ENCODE results near the gene DVL1. TPM values are rescaled to one million over a fixed set of nuclear protein-coding genes. Genes with fewer than 3 reads are reported as not detected.
A peak's percentile ranks its signal among the peaks of the same experiment; 100 is the strongest.

Gene DVL1
- total and polyA plus RNA-seq, 2 of the 13 experiments (the other 11 are each of a cell fraction or from before 2014, with no cell fraction given): 30.8 to 60.4 TPM

GRCh38 chr1:1343811-1344421, 5.3 kb downstream of the DVL1 start (continued):
- TF ChIP-seq TFE3 (CRISPR knock-in tag; IDR thresholded peaks at IDR 0.05): no peak
- TF ChIP-seq ARID4A (CRISPR knock-in tag; IDR thresholded peaks at IDR 0.05; ENCODE audit: borderline replicate concordance): 0 out of 2 replicates have a peak, but pooled peaks have one; percentile 3
- TF ChIP-seq AGO2 (optimal IDR thresholded peaks at IDR 0.05; ENCODE audit: low read depth, low read length): peak; percentile 74
- no peak for TF ChIP-seq ISX (CRISPR knock-in tag; conservative IDR thresholded peaks at IDR 0.05)
- 0 out of 2 replicates have a peak, but pooled peaks have one; percentile 12 for TF ChIP-seq ZMYM4 (CRISPR knock-in tag; IDR thresholded peaks at IDR 0.05)
- no peak; the same call in 1 of the 2 replicates for TF ChIP-seq POLR2G (IDR thresholded peaks at IDR 0.05; ENCODE audit: low read depth, low read length)
- TF ChIP-seq GABPB1 (CRISPR knock-in tag; IDR thresholded peaks at IDR 0.05): no peak
- TF ChIP-seq ZNF672 (CRISPR knock-in tag; IDR thresholded peaks at IDR 0.05): no peak
- TF ChIP-seq RBFOX2 (IDR thresholded peaks at IDR 0.05; ENCODE audit: low read depth, low read length): 0 out of 2 replicates have a peak, but pooled peaks have one; percentile 40
- TF ChIP-seq MAFF (IDR thresholded peaks at IDR 0.05; ENCODE audit: low read depth, low read length): no peak
- TF ChIP-seq SP4 (CRISPR knock-in tag; IDR thresholded peaks at IDR 0.05): no peak
- no peak for TF ChIP-seq PHF20 (CRISPR knock-in tag; IDR thresholded peaks at IDR 0.05)
- TF ChIP-seq IKZF1 (IDR thresholded peaks at IDR 0.05): no peak

Data from HepG2 (cell line).